Activated T-helper 1 cell treated with anti-CD3 and anti-CD28 coated beads, Interleukin-2, amount 50 U/mL, for 16 hours (primary cell): ENCODE measurements around the gene CFLAR.
"Not testable (repeated sequence)": the region's sequence is repeated elsewhere in the genome, so short reads cannot be mapped to it uniquely, and the experiment has no call there.

Source experiments
- DNase-seq, 2 donors: peaks; one replicate each; pipeline ENCODE4 v3.0.0-alpha.2; 2020; ENCODE audit warnings: low read depth in 1 of 2, low spot score in 1 of 2

Gene CFLAR

GRCh38 chr2:201174687-201175086 lies 58.7 kb downstream of the CFLAR start:
- no peak for DNase-seq

GRCh38 chr2:201176081-201176481 lies 60.1 kb downstream of the CFLAR start:
- DNase-seq = no peak

- DNase-seq = no peak
Observed at GRCh38 chr2:201180010-201180409, 64.0 kb downstream of the CFLAR start.

GRCh38 chr2:201182650-201183364 lies 66.8 kb downstream of the CFLAR start, which contains the start of gene CASP10:
Gene CASP10 (plus strand): TSS chr2:201183141. CDS start chr2:201185778, 2,637 bp downstream.
- no peak for DNase-seq

- DNase-seq = no peak
Observed at GRCh38 chr2:201183365-201183727, 67.4 kb downstream of the CFLAR start.

- not testable (repeated sequence) for DNase-seq
Observed at GRCh38 chr2:201183835-201184234, 67.9 kb downstream of the CFLAR start.

GRCh38 chr2:201184248-201184647 lies 68.3 kb downstream of the CFLAR start:
- not testable (repeated sequence) for DNase-seq

- DNase-seq = no peak
Observed at GRCh38 chr2:201185863-201186262, 69.9 kb downstream of the CFLAR start.

GRCh38 chr2:201186982-201187381 lies 71.0 kb downstream of the CFLAR start:
- DNase-seq = no peak

- DNase-seq = no peak
Observed at GRCh38 chr2:201188449-201188848, 72.5 kb downstream of the CFLAR start.

- no peak for DNase-seq
Observed at GRCh38 chr2:201191132-201191875, 75.3 kb downstream of the CFLAR start.

GRCh38 chr2:201194097-201194496 lies 78.1 kb downstream of the CFLAR start:
- DNase-seq = no peak

GRCh38 chr2:201195331-201195730 lies 79.4 kb downstream of the CFLAR start:
- DNase-seq = no peak

- DNase-seq = no peak
Observed at GRCh38 chr2:201196003-201196402, 80.0 kb downstream of the CFLAR start.

- DNase-seq = no peak
Observed at GRCh38 chr2:201196803-201197202, 80.8 kb downstream of the CFLAR start.

GRCh38 chr2:201197781-201198180 lies 81.8 kb downstream of the CFLAR start:
- no peak for DNase-seq

GRCh38 chr2:201199847-201200246 lies 83.9 kb downstream of the CFLAR start:
- DNase-seq = no peak

GRCh38 chr2:201200345-201200744 lies 84.4 kb downstream of the CFLAR start:
- DNase-seq = no peak

- no peak for DNase-seq
Observed at GRCh38 chr2:201201371-201201770, 85.4 kb downstream of the CFLAR start.

GRCh38 chr2:201203916-201204654 lies 88.1 kb downstream of the CFLAR start:
- no peak for DNase-seq

- DNase-seq = no peak
Observed at GRCh38 chr2:201204655-201205514, 88.9 kb downstream of the CFLAR start.
